ENCODE measurements around the gene FBXO22.

- TF ChIP-seq CTCF (IDR thresholded peaks at IDR 0.05) (no peak), POLR2A (IDR thresholded peaks at IDR 0.05) (no peak), EP300 (IDR thresholded peaks at IDR 0.05) (no peak)
Observed at GRCh38 chr15:75947092-75947491, 43.4 kb downstream of the FBXO22 start.

All from ovary (tissue), 3 donors.